Activated CD4-positive, alpha-beta T cell treated with anti-CD3 and anti-CD28 coated beads, Interleukin-2, Interleukin-4, amounts not matched to agents 100 ng/mL and 50 ng/mL, durations not matched to agents 16 hours and 8 hours (primary cell): Measurements from ENCODE around the gene PSG6.
"Not testable (repeated sequence)": the region's sequence is repeated elsewhere in the genome, so short reads cannot be mapped to it uniquely, and the experiment has no call there.

Source experiments
- DNase-seq: peaks from one replicate; pipeline ENCODE4 v3.0.0-alpha.2; 2020; ENCODE audit warnings: low spot score

The PSG6 gene

GRCh38 chr19:42917634-42918033 lies at the start of gene PSG6:
Gene PSG6 (minus strand): TSS chr19:42917894. CDS start chr19:42917792, 102 bp downstream.
- not testable (repeated sequence) for DNase-seq

- DNase-seq, result no peak
These were observed 47.5 kb upstream of the PSG6 start for GRCh38 chr19:42965176-42965575.

GRCh38 chr19:42961119-42961518 lies 43.4 kb upstream of the PSG6 start:
- no peak for DNase-seq

GRCh38 chr19:42952126-42952525 lies 34.4 kb upstream of the PSG6 start:
- DNase-seq, result not testable (repeated sequence)

- not testable (repeated sequence) for DNase-seq
These were observed 33.8 kb upstream of the PSG6 start for GRCh38 chr19:42951476-42951875.

- DNase-seq, result peak; percentile 15
These were observed 24.6 kb upstream of the PSG6 start for GRCh38 chr19:42942187-42942789.

GRCh38 chr19:42937107-42937506 lies 19.4 kb upstream of the PSG6 start, which contains the start of gene PSG7:
Gene PSG7 (minus strand): TSS chr19:42937207. CDS start chr19:42937076, 131 bp downstream.
- not testable (repeated sequence) for DNase-seq

GRCh38 chr19:42934726-42935125 lies 17.0 kb upstream of the PSG6 start:
- DNase-seq, result not testable (repeated sequence)

- not testable (repeated sequence) for DNase-seq
These were observed 16.5 kb upstream of the PSG6 start for GRCh38 chr19:42934183-42934582.

- DNase-seq, result not testable (repeated sequence)
These were observed 15.7 kb upstream of the PSG6 start for GRCh38 chr19:42933412-42933811.

GRCh38 chr19:42932485-42933101 lies 14.9 kb upstream of the PSG6 start:
- not testable (repeated sequence) for DNase-seq

GRCh38 chr19:42930214-42930613 lies 12.5 kb upstream of the PSG6 start:
- peak; percentile 38 for DNase-seq

- no peak for DNase-seq
These were observed 11.2 kb upstream of the PSG6 start for GRCh38 chr19:42928896-42929295.

GRCh38 chr19:42926781-42927180 lies 9.1 kb upstream of the PSG6 start:
- DNase-seq, result no peak

GRCh38 chr19:42923106-42923505 lies 5.4 kb upstream of the PSG6 start:
- DNase-seq, result peak; percentile 39

- not testable (repeated sequence) for DNase-seq
These were observed 3.3 kb upstream of the PSG6 start for GRCh38 chr19:42920971-42921370.

GRCh38 chr19:42919757-42920079 lies 2.0 kb upstream of the PSG6 start:
- DNase-seq, result no peak

GRCh38 chr19:42919070-42919756 lies 1.5 kb upstream of the PSG6 start:
- not testable (repeated sequence) for DNase-seq

- DNase-seq, result not testable (repeated sequence)
These were observed 829 bp upstream of the PSG6 start for GRCh38 chr19:42918377-42919069.

GRCh38 chr19:42916931-42917330 lies 763 bp downstream of the PSG6 start:
- not testable (repeated sequence) for DNase-seq

- DNase-seq, result not testable (repeated sequence)
These were observed 4.2 kb downstream of the PSG6 start for GRCh38 chr19:42913516-42913915.

- not testable (repeated sequence) for DNase-seq
These were observed 4.8 kb downstream of the PSG6 start for GRCh38 chr19:42912941-42913340.

- DNase-seq, result not testable (repeated sequence)
These were observed 6.0 kb downstream of the PSG6 start for GRCh38 chr19:42911731-42912130.
